HG02943 (cell line): ENCODE measurements around the gene DCP1B.
A peak's percentile ranks its signal among the peaks of the same experiment; 100 is the strongest.

Experiments
- ATAC-seq: cut with Tn5 transposase; IDR thresholded peaks from one replicate; pipeline ENCODE4 v1.9.1; 2021; ENCODE audit warnings: mild to moderate bottlenecking, low read depth, moderate library complexity; ENCODE audit not compliant: unreplicated experiment

DCP1B gene

DNA sequence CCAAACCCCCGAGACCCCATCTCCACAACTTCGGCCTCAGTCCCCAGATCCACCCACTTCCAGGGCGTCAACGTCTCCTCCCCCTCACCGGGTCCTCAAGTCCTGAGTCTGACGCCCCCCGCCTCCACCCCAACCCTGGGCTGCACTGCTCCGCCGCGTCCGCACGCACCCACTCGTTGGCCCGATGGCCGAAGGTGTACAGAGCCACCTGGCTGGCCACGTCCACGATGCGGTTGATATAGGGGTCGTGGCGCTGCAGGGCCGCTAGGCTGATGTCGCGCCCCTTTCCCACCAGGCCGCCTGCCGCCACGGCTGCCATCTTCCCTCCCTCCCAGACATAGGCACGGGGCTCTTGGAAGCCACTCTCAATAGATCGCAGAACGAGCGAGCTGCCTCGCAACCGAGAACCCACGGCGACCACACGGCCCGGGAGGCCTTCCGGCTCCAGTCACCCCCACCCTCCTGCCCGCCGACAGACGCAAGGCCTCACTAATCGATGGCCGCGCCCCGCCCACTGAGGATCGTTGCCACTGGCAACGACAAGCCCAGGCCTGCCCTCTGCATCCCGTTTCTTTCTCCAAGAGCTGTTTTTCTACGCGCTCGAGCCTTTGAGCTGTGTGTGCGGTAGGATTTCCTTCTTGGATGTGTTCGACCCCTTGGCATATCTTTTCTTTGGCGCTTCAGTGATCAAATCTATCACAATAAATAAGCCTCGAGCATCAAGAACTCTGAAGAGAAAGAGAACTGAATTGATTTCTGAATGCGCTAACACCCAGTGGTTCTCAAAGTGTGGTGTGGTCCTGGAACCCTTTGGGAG lies at the start of gene DCP1B:
Gene DCP1B, minus strand, starts transcription at position 345 of the 817 bp plus-strand sequence. Its CDS starts 26 bp downstream, at position 319.
- peak; percentile 93 for ATAC-seq

DNA sequence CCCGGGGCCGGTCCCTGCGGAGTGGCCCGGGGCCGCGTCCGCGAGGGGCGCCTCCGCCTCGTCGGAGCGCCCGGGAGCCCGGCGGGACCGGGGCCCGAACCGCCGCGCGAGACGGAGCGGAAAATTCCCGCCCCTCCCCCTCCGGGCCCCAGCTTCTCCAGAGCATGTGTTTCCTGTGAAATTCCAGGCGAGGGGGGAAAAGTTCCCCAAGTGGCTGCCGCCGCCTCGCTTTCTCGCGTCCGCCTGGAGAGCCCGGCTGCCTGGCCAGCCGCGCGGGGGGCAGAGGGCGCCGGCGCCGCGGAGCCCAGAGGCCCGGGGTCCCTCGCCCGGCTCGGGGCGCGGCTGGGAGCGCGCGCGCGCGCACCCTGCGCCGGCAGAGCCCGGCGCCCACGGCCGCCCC lies 49.4 kb upstream of the DCP1B start:
- ATAC-seq = no peak

DNA sequence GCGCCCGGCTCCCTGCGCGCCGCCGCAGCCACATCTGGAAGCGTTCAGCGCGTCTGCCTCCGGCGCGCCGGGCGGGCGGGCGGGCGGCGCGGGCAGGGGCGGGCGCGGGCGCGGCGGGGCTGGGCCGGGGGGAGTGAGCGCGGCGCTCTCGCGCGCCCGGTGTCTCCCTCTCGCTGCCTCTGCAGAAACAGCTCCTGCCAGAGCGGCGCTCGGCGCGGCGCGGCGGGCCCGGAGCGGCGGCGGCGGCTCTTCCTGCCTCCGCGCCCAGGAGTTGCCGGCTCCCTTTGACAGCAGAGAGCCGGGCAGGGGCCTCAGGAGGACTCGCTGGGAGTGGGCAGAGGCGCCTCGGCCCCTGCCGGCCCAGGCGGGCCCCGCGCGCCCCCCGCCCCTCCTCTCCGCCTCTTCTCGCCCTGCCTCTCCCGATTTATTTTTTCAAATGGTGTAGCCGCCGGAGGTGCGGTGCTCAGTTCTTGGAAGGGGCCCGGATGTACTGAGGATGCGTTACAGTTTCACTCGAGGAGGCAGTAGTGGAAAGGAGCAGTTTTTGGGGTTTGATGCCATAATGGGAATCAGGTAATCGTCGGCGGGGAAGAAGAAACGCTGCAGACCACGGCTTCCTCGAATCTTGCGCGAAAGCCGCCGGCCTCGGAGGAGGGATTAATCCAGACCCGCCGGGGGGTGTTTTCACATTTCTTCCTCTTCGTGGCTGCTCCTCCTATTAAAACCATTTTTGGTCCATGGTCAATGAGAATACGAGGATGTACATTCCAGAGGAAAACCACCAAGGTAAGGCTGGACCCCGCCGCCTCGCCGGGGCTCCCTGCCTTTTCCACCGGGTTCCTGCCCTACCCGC lies 48.8 kb upstream of the DCP1B start, which contains the start of gene CACNA1C:
Gene CACNA1C, plus strand, starts transcription at position 162 of the 853 bp plus-strand sequence. Its CDS starts 576 bp downstream, at position 738.
- no peak for ATAC-seq

DNA sequence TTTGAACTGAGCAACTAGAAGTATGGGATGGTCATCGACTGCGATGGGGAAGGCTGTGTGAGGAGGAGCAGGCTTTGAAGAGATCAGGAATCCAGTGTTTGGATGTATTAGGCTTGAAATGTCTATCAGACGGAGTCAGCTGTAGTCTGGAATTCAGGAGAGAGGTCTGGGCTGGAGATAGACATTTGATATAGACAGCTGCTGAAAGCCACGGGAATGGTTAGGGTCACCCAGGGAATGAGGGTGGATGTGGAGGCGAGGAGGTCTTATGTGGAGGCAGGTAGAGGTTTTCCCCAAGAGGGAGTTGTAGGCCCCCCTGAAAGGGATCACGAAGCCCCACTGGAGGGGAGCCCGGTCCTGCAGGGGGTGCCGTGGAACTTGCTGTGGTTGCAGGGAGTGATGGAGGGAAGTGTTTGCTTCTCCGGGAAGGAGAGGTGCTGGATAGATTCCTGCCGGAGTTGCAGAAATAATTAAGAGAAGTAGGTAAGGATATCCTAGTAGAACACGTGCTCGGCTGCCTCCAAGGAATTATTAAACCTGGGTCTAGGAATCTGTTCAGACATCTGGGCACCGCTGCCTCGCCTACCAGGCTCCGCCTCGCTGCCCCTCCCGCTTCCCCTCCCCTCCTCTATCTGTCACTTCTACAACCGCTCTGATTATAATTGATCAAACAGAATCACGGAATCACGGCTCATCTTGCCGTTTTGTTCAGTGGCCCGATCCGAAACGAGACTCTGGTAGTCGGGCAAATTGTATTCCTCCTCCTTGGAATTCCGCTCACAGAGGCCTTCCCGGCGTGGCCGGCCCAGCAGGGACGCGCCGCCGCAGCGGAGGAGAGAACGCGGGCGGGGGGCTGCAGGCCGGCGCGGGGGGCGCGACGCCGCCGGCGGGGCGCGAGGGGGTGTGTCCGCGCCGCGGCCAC lies 47.7 kb upstream of the DCP1B start:
- ATAC-seq = no peak

DNA sequence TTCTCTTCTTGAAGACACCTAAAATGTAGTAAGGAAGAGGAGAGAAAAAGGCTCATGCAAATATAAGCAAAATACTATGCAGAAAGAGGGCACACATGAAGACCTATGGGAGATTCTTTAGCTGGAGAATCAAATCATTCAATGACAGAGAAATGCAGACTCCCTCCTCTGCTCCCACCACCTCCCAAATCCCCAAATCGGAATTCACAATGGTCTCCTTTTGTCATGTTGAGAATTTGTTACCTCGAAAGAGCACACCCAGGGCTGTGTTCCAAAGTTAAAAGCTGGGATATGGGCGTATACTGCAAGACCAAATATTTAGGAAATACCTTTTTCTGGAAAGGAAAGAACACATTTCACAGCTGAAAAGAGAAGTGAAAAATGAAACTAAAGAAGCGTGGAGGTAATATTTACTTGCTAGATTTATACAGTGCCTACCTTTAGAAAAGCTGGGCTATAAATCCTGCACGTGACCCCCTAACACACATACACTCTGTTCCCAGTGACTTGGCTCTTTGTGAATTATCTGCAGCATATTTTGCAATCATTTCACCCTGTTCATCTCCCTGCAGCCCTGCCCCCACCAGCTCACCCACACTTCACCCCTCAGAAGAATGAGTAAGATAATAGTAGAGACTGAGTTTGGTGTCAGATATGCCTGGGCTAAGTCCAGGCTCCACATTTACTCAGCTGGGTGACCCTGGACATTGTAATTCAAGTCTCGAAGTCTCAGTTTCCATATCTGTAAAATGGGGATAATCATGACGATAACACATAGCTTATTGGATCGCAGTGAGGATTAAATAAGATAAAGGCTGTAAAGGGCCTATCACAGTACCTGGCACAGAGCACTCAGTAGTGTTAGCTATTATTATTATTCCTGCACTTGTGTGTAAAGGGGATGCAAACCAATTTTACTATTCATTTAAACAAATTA lies 45.6 kb upstream of the DCP1B start:
- no peak for ATAC-seq

DNA sequence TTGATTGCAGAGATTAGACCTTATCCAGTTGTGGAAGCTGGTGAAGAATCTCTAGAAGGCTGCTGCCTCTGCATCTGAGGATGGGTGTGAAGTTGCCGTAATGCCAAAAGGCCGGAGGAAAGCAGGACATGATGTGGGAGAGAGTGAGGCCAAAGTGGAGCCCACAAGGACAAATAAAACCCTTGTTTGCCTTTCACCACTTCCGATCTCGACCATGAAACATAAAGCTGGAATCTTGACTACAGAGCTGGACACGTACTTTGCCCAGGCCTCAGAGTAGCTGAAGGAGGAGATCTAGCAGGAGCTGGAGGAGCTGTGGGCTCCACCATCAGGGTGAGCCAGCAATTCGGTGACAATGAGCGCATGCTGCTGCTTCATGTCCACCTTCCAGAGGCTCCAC lies 43.5 kb upstream of the DCP1B start:
- no peak for ATAC-seq

DNA sequence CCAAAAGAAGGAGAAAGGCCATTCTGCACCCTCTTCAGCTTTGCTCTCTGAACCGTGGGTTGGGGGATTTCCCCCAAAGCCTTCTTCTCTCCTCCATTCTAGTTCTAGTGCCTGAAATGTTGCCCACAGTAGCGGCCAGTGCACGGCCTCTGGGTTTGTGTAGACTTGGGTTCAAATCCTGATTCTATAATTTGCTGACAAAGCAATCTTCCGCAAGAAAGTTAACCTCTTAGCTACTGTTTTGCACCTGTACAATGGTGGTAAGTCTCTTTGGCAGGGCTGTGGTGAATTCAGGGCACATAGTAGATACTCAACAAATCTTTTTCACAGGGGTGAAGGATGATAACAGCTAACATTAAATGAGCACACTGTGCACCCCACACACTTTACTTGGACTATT lies 42.7 kb upstream of the DCP1B start:
- no peak for ATAC-seq

DNA sequence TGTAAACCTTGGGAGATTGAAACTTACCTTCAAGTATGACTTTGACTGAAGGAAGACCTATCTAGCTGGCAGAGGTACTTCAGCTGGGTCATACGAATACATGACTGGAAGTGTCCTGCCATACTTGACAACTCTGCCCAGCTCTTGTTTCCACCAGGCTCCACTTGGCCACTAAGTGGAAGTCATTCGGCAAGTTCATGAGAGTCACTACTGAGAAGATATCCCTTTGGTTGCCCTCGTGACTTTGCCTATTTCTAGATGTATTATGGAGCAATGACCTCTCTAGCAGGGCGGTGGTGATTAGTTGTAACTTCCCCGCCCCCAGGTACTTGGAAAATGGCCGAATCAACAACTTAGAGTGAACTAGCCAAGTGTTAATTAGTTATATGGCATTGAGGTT lies 39.9 kb upstream of the DCP1B start:
- no peak for ATAC-seq

DNA sequence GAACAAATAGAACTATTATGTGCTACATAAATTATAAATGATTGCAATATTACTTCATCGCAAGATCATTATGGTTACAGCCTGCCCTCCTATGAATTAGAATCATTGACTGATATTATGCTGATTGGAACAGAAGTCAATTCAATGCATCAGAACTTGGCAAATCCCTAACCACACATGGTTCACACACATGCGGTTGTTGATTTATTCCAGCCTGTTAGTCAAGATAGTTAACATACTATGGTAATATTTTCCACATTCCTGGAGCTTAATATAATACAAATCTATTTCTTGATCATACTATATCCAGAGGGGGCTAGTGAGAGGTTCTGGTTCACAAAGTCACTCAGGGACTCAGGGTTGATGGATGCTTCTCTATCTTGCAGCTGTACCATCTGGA lies 38.8 kb upstream of the DCP1B start:
- ATAC-seq = no peak

DNA sequence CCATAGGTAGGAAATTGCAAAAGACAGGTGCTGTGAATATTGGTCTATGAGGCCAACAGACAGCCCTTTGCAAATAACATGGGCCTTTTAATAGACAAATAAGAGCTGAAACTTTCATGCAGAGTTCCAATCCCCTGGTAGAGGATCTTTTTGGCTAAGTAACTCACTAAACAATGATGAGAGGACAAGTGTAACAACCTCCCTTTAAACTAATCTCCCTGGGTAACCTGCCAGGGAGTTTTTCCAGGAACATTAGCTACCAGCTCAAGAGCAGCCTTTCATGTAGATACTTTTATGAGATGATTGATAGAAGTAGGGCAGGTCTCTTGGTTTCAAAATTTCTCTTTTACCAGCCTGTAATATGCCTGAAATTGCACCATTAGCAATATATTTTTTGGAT lies 34.8 kb upstream of the DCP1B start:
- ATAC-seq = no peak

DNA sequence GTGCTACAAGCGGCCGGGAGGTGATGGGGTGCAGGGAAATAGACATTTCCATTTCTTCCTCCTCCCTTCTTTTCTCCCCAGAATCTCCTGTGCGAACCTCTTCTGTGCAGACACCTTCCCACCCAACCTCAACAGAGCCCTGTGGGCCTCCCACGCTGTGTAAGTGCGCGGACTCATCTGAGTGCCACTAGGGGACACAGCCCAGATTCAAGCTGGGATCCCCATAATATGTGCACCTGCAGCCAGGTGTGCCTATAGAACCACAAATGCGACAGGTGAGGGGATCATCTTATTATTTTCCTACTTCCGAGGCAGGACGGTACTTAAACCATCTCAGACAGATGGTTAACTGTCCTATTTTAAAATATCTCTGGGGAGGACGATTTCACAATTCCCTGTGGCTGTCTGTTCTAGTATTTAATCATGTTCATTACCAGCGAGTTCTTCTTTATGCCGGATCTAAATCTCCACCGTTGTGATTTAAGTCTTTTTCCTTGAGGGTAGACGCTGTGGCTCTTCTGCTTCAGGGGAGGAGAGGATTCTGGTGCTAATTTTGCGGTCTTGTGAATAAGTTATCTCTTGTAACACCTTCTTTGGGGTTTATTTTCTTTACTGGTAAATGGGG lies 31.3 kb upstream of the DCP1B start:
- no peak for ATAC-seq

DNA sequence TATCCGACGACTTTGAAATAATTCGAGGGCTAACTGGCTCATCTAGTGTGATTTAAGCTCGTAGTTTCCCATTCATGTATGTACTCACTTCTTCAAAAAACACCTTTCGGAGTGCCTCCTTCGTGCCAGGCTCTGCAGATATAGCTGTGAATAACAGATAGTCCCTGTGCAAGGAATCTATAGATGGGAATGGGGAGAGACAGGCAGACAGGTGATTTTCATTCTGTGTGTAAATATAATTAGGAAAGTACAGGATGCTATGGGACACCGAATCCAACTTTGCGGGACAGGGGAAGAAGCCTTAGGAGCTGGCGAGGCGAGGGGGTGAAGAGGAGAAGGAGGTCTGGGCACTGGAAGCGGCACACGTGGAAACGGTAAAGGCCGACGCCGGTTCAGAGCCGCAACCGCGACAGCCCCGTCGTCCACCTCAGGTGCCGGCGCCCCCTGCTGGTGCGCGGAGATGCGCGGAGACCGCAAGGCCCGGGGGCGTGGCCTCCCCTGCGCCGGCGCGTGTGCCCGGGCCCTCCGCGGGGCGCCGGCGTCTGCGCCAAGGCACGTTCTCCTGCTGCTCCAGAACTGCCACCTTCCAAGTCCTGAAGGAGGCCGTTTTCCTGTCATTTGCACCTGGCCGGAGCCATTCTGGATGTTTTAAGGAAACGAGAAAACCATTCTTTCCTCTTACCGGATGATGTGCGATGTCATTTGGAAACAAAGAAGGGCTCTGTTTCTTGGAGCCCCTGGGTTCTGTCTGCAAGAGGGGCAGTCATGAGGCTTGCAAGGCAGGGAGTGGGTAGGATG lies 30.6 kb upstream of the DCP1B start:
- no peak for ATAC-seq

DNA sequence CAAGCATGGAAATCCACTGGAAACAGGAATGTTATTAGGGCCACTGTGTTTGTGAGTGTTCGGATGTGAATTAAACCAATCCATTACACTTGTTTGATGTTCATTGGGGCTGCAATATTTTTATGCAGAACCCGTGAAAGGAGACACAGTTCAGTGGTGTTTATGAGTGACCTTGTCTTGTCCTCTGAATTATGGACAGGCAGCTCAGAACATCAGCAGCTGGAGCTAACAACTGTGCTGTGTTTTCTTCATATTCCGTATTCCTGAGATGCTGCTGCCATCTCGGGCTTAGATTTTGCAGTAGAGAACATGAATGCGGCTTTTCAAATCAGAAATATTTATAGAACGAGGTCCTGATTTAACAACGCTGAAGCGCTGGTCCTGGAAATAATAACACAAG lies 28.2 kb upstream of the DCP1B start:
- ATAC-seq = no peak

DNA sequence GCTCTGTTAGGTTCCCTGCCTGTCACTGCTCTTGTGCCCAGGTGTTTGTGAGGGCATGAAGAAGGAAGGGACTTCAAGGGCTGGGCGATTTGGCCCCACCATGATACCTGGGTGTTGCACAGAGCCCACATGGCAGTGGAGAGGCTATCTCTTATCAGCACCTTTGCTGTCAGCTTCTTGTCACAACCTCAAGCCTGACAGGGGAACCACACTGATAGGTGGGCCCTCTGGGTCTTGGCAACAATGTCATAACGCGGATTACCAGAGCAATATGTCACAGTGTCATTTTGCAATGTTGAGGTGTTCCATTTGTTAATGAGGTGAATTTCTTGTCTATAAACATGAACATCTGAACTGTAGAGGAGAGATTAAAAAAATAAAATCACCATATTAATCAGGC lies 25.6 kb upstream of the DCP1B start:
- ATAC-seq = no peak

DNA sequence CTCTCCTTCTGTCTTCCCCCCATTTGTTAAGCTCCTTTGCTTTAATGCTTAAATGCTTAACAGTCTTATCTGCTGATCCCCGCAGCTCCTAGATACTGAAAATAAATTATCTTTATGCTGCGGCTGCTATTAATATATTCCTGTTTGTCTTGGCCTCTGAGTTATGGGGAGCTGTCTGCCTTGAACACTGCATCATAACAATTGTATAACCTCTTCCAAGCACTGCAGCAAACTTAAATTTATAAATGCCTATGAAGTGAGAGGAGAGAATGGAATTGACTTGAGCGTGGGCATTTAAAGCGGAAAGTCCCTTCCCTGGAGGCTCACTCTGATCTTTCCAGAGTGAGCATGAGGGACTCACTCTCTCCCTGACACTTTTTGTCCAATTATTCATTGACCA lies 23.1 kb upstream of the DCP1B start:
- ATAC-seq = no peak

DNA sequence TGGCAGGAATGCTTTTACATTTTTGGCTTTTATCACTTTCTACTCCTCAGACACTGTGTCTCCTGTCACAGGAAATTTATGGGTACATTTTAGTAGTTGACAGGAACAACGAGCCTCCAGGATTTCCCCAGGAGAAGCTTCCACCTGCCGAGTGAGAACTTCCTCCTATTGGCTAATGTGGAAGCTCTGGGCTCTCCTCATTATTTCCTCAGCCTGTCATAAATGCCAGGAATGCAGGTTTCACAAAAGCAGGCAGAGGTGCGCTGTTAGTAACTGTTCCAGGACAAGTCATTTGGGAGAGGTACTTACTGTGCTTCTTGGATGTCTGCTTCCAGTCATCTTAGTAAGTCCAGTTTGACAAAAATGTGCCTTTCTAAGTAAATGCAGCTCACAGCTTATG lies 19.1 kb upstream of the DCP1B start:
- no peak for ATAC-seq

DNA sequence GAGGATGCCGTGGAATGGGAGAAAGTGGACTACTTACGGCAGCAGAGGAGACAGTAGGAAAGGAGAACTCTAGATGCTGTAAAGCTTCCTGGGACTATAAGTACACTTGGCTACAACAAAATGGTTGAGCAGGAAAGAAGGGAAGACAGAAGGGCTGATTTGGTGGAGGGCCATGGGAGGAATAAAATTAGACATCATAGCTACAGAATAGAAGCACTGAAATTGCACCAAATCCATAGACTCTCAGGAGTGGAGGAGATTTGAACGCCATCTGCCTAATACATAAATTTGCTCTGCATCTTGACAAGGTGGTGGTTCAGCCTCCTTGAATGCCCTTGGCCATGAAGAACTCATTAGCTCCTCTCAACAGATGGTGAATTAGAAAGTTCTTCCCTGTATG lies 16.3 kb upstream of the DCP1B start:
- no peak for ATAC-seq

DNA sequence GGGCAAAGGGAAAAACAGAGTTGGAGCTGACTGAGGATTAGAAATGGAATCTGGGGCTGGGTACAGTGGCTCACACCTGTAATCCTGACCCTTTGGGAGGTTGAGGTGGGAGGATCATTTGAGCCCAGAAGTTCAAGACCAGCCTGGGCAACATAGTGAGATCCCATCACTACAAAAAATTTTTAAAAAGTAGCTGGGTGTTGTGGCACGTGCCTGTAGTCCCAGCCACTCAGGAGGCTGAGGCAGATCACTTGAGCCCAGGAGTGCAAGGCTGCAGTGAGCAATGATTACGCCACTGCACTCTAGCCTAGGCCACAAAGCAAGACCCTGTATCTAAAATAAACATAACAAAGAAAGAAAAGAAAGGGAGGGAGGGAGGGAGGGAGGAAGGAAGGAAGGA lies 14.9 kb upstream of the DCP1B start:
- ATAC-seq = no peak
